Measurements from ENCODE around the gene ANAPC1. TPM values are rescaled to one million over a fixed set of nuclear protein-coding genes. Genes with fewer than 3 reads are reported as not detected.
"Not testable (repeated sequence)": the region's sequence is repeated elsewhere in the genome, so short reads cannot be mapped to it uniquely, and the experiment has no call there.

Gene ANAPC1
- total RNA-seq, 4 donors from 2014 or later: 31.0 to 75.3 (median 58.2) TPM

DNA sequence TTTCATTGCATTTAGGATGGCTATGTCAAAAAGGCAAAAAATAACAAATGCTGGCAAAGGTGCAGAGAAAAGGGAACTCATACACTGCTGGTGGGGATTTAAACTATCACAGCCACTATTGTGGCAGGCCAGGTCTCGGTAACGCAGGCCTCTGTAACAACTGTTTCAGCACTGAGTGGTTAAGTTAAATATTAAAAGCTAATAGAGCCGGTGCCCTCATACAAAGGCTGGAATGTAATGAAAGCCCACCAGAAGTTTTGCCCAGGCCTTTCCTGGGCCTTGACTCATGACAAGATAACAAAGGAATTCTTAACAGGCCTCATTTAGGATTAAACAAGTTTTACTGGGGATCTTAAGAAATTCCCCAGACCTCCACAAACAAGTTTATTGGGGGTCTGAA, 25.1 kb upstream of the ANAPC1 start:
- DNase-seq (ENCODE audit: low spot score in 2 of 2): no peak
- Histone ChIP-seq H3K27ac (peak overlapping the region in 3 of 4 donors; percentile 17 to 93 (median 85)), H3K9me3 (no peaks in the 10 kb centered on the region), H3K4me1 (peaks cover 0 to 43% (median 30%) of the 10 kb centered on the region in 4 donors), H3K27me3 (no peaks in the 10 kb centered on the region), H3K36me3 (no peaks in the 10 kb centered on the region), H3K4me3 (no peak overlapping the region)
- WGBS, 2 donors: 87 to 91% methylated on average over 3 of the region's 3 CpGs
- TF ChIP-seq CTCF (IDR thresholded peaks at IDR 0.05): no peak

GRCh38 chr2:111908578-111908977, 24.6 kb upstream of the ANAPC1 start:
- H3K27ac ChIP-seq: peak overlapping the region in 3 of 4 donors; percentile 17 to 93 (median 85)
- DNase-seq (ENCODE audit: low spot score in 2 of 2): no peak

GRCh38 chr2:111905990-111906735, 22.2 kb upstream of the ANAPC1 start:
- no peak for DNase-seq (ENCODE audit: low spot score in 2 of 2)
- H3K4me3 ChIP-seq: peak overlapping the region in 1 of 4 donors; percentile 3

More at GRCh38 chr2:111908578-111908977, 24.6 kb upstream of the ANAPC1 start:
- H3K36me3 ChIP-seq: no peaks in the 10 kb centered on the region
- peak in 1 of 2 donors; percentile 22 for TF ChIP-seq EP300 (IDR thresholded peaks at IDR 0.05)
- no peak for TF ChIP-seq CTCF (IDR thresholded peaks at IDR 0.05)
- H3K27me3 ChIP-seq: no peaks in the 10 kb centered on the region
- no peak overlapping the region for H3K4me3 ChIP-seq
- H3K9me3 ChIP-seq: no peaks in the 10 kb centered on the region
- H3K4me1 ChIP-seq: peaks cover 0 to 48% (median 30%) of the 10 kb centered on the region in 4 donors
- WGBS, 2 donors: 52 to 87% methylated on average over 1 of the region's 1 CpG

DNA sequence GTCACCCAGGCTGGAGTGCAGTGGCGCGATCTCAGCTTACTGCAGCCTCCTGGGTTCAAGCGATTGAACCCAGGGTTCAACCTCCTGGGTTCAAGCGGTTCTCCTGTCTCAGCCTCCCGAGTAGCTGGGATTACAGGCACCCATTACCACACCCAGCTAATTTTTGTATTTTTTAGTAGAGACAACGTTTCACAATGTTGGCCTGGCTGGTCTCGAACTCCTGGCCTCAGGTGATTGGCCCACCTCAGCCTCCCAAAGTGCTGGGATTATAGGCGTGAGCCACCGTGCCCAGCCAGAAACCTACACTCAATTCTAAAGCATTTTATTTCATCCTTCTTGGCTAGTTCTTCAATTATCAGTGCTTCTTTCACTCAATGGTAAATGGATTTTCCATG, 21.5 kb upstream of the ANAPC1 start:
- Histone ChIP-seq H3K4me1 (peaks cover 0 to 61% (median 30%) of the 10 kb centered on the region in 4 donors), H3K27ac (peak overlapping the region; percentile 50 to 93 (median 80))
- not testable (repeated sequence) for H3K36me3 ChIP-seq; DNase-seq (ENCODE audit: low spot score in 2 of 2); H3K27me3 ChIP-seq; H3K4me3 ChIP-seq; H3K9me3 ChIP-seq
- 94 to 96% methylated on average over 9 of the region's 9 CpGs for WGBS, 2 donors

More at GRCh38 chr2:111905990-111906735, 22.2 kb upstream of the ANAPC1 start:
- Histone ChIP-seq H3K36me3 (no peaks in the 10 kb centered on the region), H3K9me3 (no peaks in the 10 kb centered on the region), H3K27me3 (no peaks in the 10 kb centered on the region), H3K4me1 (peaks cover 0 to 57% (median 30%) of the 10 kb centered on the region in 4 donors), H3K27ac (peak overlapping the region; percentile 50 to 93 (median 80))
- 4 to 7% methylated on average over 4 of the region's 4 CpGs for WGBS, 2 donors
- TF ChIP-seq EP300 (IDR thresholded peaks at IDR 0.05): peak; percentile 70 to 77
- TF ChIP-seq CTCF (IDR thresholded peaks at IDR 0.05): no peak

- Histone ChIP-seq H3K27ac (peak overlapping the region; percentile 2 to 93 (median 68)), H3K9me3 (no peaks in the 10 kb centered on the region), H3K4me3 (no peak overlapping the region), H3K27me3 (no peaks in the 10 kb centered on the region), H3K4me1 (peaks cover 0 to 66% (median 31%) of the 10 kb centered on the region in 4 donors), H3K36me3 (no peaks in the 10 kb centered on the region)
- no peak for DNase-seq (ENCODE audit: low spot score in 2 of 2)
- TF ChIP-seq EP300 (IDR thresholded peaks at IDR 0.05) (no peak), POLR2A (IDR thresholded peaks at IDR 0.05) (no peak), CTCF (IDR thresholded peaks at IDR 0.05) (no peak)
- WGBS, 2 donors: 86 to 91% methylated on average over 10 of the region's 10 CpGs
Measured at GRCh38 chr2:111904726-111905474, 20.9 kb upstream of the ANAPC1 start.
